CMK (cell line): ENCODE measurements around the gene ZNF423.

Experiments used
- DNase-seq: peaks from one replicate; pipeline ENCODE4 v3.0.0-alpha.2; 2010; ENCODE audit warnings: low read depth

Gene ZNF423

GRCh38 chr16:49781401-49781800, 74.5 kb downstream of the ZNF423 start:
- DNase-seq = no peak

DNA sequence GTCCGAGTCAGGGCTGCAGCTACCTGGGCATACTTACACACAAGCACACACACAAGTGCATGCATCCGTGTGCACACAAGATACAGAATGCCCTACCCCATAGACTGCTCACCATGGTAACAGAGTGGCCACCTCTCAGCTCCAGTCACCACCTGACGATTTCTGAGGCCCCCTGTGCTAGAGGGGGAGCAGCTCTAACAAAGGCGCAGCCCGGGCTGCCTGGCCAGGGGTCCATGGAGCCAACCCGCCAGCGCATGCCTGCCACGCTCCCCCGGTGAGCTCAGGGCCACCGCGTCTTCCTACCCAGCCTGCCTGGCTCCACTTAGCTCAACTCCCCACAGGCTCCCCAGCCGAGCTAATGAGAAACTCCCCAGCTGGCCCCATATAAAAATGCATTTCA, 75.5 kb downstream of the ZNF423 start:
- DNase-seq = no peak

- DNase-seq = no peak
These were observed 75.9 kb downstream of the ZNF423 start for GRCh38 chr16:49779979-49780378.

DNA sequence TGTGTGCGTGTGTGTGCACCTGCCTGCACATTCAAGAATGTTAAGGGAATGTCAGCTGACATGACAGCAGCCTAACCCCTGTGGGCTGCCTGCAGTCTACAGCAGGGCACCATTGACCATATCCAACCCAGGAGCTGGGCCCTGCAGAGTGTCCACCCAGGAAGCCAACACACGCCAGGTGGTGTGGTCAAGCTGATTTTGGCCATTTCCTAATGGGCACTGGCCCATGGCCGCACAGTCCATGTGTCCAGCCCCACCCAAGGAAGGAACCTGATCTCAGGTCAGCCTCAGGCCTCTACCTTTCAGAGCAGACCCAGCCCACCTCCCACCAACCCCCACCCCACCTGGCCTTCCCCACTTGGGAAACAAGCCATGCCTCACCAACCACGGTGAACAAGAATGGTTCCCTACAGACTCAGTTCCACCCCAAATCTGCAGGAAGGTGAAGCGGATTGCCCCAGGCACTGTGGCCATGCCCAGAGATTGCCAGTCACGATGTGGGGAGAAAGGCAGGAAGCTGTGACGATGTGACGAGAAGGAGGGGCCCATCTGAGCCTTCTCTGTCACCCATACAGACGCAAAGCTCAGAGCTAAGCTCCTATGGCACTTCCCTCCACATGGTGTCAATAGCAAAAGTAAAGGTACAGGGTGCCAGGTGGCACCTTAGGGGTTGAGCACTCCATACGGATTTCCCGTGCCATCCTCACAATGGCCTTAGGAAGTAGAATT, 77.5 kb downstream of the ZNF423 start:
- no peak for DNase-seq

DNA sequence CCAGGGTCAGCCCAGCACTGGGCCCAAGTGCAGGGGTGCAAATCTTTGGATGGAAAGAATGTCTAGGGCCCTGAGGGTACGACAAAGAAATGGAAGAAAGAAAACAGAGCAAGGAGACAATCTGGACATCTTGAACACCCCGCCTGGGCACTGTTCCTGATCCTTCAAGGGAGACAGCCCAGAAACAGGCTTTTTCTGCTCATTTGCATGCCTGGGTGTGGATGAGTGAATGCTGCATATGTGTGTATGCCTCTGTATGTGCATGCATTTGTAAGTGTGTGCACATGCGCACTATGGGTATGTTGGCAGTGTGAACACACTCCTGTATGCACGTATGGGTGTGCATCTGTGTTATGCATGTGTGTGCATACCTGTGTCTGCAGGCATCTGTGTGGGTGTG, 79.2 kb downstream of the ZNF423 start:
- DNase-seq = no peak

DNA sequence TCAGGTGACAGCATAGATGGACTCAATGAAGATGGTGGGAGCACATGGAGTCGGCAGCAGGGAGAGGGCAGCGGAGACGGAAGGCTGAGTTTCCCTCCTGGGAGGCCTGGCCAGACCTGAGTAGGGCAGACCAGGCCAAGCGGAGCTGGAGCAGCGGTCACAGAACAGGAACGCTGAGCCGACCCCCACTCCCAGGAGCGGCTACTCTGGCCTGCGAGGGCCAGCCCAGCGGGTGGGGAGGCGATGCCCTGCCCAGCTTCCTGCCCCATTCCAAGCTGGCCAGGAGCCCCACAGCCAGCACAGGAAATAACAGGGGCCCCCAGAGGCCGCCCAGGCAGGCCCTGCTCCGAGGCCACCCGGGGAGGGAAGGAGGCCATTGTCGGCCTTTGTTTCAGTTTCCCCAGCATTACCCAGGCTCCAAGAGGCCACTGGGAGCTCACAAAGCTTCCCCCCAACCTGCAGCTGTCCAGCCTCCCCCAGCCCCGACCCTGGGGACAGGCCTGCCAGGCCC, 79.8 kb downstream of the ZNF423 start:
- DNase-seq = no peak

DNA sequence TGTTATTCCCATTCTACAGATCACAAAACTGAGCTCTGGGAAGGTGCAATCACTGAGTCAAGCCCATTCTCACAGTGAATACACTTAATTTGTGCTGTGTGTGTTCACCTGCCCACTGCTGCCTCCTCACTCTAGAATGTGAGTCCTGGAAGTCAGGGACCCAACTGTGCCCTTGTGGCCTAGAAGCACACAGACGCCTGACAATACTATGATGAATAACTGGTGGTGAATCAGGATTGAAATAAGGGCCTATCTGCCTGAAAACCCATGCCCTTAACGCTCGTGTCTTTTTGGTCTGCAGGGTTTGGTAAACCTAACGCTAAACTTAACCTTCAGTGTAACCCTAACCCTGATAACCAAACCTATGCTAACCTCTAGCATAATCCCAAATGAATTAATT, 80.3 kb downstream of the ZNF423 start:
- no peak for DNase-seq

DNA sequence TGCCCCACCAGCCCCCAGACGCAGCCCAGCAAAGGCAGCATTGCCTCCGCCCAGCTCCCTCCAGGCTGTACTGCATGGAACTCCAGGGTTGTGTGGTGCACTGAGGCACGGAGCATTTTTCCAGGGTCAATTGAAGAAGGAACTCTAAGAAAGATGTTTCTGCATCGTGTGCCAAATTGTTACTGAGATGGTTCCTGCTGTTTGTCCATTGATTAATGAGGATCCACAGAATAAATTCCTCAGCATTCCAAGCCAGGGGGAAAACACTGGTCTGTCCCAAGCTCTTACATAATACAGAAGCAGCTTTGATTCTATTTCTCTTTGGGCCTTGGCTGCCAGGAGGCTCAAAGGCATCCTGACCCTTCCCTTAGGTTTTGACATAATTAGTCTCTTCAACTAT, 80.9 kb downstream of the ZNF423 start:
- no peak for DNase-seq

- no peak for DNase-seq
These were observed 82.1 kb downstream of the ZNF423 start for GRCh38 chr16:49773534-49774475.

GRCh38 chr16:49767998-49768397, 87.9 kb downstream of the ZNF423 start:
- no peak for DNase-seq

DNA sequence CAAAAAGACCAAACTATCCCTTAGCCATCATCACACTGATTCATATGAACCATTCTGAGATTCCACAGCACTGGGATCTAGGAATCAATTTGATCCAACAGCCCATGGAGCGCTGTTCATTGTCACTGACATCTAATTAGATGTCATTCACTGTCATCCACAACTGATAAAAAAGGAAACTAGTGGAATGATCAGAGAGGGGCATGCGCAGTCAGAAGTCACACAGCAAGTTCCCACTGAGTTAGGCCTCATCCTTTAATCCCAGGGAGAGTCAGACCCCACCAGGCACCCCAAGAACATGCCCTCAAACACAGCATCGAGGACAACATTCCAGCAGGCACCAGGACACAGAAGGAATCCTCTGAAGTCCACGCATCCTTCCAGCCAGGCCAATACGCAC, 88.5 kb downstream of the ZNF423 start:
- no peak for DNase-seq

DNA sequence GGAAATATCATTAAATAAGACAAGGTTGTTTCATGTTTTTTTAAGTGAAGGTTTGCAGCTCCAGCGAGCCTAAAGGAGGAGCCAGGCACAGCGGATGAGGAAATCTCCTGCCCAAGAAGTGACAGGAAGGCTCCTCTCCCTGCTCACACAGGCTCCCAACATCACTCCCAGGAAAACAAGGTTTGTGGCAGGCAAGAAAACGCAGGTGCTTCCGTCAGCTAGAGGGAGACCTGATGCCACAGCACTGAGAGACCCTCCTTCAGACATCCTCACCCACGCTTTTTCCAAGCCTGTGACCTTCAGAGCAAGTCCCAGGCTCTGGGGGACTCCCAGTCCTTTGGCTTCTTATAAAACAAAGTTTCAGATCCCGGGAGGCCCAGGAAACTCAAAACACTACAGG, 89.7 kb downstream of the ZNF423 start:
- no peak for DNase-seq

- DNase-seq = no peak
These were observed 92.1 kb downstream of the ZNF423 start for GRCh38 chr16:49763826-49764225.

- DNase-seq = no peak
These were observed 95.1 kb downstream of the ZNF423 start for GRCh38 chr16:49760815-49761214.

DNA sequence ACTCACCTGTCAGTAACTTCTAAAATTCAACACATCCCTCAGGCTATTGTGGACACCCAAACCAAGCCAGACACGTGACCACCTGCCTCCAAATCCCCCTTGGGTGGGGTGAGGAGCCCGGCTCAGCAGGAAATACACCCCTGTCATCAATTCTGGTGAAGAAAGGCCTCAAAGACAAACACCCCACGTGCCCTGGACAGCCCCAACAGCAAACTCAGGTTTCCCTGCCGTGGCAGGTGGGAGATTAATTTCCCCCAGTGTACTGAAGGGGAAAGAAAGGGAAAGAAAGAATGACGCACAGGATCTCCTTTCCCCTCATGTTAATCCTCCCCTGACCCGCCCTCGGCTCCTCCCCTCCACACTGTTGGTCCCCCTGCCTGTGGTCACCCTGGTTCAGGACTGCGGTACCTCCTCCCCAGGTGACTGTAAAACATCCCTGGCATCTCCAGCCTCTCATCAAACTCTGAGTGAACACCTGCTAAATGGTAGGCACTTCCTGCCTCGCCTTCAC, 98.3 kb downstream of the ZNF423 start:
- DNase-seq = no peak

DNA sequence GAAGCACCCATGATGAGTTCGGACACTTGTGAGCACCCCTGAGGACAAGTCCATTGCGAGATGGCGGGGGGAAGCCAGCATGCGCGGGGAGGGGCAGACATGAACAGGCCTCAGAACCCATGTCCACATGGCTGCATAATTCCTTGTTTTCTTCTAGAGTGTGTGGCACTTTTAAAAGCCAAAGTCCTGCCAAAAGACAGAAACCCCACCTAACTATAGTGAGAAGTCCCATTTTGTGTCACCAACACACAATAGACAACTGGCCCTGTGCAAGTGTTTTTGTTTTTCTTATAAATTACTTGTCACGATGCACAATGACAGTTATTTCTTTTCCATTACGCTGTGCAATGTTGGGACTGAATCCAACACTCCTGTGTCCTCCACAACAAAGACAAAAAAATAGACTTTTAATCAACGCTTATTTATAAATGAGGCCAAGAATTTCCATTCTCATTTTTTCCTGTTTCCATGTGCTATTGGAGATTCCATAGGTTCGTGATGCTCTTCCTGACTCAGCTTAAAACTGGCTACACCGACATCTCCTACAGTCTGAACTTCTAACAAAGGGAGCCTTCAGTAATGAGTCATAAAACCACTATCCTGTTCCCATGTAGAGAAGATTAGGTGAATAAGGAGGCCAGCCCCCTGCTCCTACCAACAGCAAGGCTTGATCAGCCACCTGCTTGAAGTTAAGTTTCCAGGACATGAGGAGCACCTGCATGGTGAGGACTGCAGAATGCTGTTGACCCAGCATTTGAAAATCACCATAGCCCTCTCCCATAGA, 98.9 kb downstream of the ZNF423 start:
- no peak for DNase-seq

DNA sequence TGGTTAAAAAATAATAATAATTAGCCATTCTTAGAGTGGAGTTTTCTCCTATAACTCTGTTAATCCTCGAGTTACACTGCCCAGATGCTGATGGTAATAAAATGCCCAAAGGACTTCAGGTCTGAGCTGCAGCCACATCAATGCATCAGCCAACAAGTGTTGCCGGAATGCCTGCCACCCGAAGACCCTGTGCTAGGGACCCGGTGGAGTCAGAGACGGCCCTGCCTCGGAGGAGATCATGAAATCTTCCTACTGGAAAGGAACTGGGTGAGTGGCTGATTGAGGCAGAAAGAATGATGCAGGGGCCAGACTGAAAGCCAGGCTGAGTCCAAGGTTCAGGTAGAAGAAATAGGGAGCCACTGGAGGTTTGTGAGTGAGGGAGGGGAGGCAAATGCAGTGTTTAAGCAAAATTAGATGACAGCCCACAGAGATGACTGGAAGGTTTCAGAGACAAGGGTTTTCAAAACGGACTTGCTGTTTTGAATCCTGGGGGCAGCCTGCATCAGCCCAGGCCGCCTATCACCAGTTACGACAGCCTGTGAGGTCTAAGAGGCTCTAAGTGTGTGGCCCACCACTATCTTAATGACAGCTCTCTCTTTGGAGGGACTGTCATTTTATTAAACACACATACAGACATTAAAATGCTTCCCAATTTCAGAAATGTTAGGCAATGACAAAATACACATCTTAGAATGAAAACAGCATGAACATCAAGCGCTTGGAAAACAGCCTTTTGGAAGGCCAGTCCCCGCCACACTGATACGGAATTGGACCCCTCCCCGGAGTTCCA, 100.0 kb downstream of the ZNF423 start:
- no peak for DNase-seq

GRCh38 chr16:49755313-49755620, 100.6 kb downstream of the ZNF423 start:
- no peak for DNase-seq

- no peak for DNase-seq
These were observed 101.2 kb downstream of the ZNF423 start for GRCh38 chr16:49754495-49755312.

- no peak for DNase-seq
These were observed 105.4 kb downstream of the ZNF423 start for GRCh38 chr16:49750341-49751000.
